ENCODE results near the gene SMCR8. TPM values are rescaled to one million over a fixed set of nuclear protein-coding genes. Genes with fewer than 3 reads are reported as not detected.

SMCR8 gene
- total and polyA plus RNA-seq, 10 of the 15 experiments (the other 5 are each of a cell fraction or from before 2014, with no cell fraction given): 0.52 to 16.4 (median 8.0) TPM

DNA sequence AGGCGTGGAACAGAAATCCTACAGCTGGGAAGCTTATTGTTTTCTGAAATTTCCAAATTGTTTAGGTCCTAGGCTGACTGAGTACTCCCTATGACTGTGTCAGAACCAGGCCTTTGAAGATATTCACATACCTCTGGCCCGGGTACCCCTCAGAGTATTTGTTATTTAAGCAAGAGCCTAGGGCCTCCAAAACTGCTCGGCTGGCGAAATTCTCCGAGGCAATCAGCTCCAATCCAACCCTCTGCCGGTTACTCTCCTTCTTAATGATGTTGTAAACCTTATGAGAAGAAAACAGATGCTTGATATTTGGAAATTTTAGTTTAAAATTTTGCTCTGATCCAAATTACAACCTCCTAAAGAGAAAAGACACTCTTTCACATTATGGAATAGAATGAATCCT is 38.4 kb downstream of the SMCR8 start (continued):
- TF ChIP-seq KAT2A (conservative IDR thresholded peaks at IDR 0.05; ENCODE audit: control insufficient read depth, low read depth, low read length) (no peak), ATF7 (IDR thresholded peaks at IDR 0.05; ENCODE audit: low read depth) (no peak), CREM (IDR thresholded peaks at IDR 0.05; ENCODE audit: low read depth) (no peak), GABPA (IDR thresholded peaks at IDR 0.05; ENCODE audit: low read depth) (no peak), NFYA (IDR thresholded peaks at IDR 0.05; ENCODE audit: borderline replicate concordance, low read depth, low read length) (no peak), DPF2 (IDR thresholded peaks at IDR 0.05) (no peak)
- TF ChIP-seq, protein P1, sequence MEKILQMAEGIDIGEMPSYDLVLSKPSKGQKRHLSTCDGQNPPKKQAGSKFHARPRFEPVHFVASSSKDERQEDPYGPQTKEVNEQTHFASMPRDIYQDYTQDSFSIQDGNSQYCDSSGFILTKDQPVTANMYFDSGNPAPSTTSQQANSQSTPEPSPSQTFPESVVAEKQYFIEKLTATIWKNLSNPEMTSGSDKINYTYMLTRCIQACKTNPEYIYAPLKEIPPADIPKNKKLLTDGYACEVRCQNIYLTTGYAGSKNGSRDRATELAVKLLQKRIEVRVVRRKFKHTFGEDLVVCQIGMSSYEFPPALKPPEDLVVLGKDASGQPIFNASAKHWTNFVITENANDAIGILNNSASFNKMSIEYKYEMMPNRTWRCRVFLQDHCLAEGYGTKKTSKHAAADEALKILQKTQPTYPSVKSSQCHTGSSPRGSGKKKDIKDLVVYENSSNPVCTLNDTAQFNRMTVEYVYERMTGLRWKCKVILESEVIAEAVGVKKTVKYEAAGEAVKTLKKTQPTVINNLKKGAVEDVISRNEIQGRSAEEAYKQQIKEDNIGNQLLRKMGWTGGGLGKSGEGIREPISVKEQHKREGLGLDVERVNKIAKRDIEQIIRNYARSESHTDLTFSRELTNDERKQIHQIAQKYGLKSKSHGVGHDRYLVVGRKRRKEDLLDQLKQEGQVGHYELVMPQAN (conservative IDR thresholded peaks at IDR 0.05): no peak
- TF ChIP-seq, protein P2, sequence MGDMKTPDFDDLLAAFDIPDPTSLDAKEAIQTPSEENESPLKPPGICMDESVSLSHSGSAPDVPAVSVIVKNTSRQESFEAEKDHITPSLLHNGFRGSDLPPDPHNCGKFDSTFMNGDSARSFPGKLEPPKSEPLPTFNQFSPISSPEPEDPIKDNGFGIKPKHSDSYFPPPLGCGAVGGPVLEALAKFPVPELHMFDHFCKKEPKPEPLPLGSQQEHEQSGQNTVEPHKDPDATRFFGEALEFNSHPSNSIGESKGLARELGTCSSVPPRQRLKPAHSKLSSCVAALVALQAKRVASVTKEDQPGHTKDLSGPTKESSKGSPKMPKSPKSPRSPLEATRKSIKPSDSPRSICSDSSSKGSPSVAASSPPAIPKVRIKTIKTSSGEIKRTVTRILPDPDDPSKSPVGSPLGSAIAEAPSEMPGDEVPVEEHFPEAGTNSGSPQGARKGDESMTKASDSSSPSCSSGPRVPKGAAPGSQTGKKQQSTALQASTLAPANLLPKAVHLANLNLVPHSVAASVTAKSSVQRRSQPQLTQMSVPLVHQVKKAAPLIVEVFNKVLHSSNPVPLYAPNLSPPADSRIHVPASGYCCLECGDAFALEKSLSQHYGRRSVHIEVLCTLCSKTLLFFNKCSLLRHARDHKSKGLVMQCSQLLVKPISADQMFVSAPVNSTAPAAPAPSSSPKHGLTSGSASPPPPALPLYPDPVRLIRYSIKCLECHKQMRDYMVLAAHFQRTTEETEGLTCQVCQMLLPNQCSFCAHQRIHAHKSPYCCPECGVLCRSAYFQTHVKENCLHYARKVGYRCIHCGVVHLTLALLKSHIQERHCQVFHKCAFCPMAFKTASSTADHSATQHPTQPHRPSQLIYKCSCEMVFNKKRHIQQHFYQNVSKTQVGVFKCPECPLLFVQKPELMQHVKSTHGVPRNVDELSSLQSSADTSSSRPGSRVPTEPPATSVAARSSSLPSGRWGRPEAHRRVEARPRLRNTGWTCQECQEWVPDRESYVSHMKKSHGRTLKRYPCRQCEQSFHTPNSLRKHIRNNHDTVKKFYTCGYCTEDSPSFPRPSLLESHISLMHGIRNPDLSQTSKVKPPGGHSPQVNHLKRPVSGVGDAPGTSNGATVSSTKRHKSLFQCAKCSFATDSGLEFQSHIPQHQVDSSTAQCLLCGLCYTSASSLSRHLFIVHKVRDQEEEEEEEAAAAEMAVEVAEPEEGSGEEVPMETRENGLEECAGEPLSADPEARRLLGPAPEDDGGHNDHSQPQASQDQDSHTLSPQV (IDR thresholded peaks at IDR 0.05): no peak
